Breast epithelium (tissue), 3 donors: ENCODE data around the gene KYAT1.

ENCODE experiments used
- POLR2A ChIP-seq: fragments of 450-650 bp; IDR thresholded peaks from one replicate; pipeline ENCODE4 v1.6.1; 2016; ENCODE audit warnings: antibody characterized with exemption, mild to moderate bottlenecking, moderate library complexity
- POLR2AphosphoS5 ChIP-seq, 3 donors: sonication (generic); formaldehyde crosslinking; IDR thresholded peaks; one replicate each; pipeline ENCODE4 v1.6.1; 2017; ENCODE audit warnings: antibody characterized with exemption in 3 of 3

DNA sequence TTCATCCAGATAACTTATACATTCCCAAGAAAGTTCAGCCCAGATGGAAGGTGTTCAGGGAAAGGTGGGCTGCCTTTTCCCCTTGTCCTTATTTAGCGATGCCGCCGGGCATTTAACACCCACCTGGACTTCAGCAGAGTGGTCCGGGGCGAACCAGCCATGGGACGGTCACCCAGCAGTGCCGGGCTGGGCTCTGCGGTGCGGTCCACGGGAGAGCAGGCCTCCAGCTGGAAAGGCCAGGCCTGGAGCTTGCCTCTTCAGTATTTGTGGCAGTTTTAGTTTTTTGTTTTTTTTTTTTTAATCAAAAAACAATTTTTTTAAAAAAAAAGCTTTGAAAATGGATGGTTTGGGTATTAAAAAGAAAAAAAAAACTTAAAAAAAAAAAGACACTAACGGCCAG is 35.0 kb upstream of the KYAT1 start:
- TF ChIP-seq POLR2A (no peak), POLR2AphosphoS5 (IDR thresholded peaks at IDR 0.05) (no peak)
